Stimulated activated CD4-positive, alpha-beta T cell treated with anti-CD3 and anti-CD28 coated beads, Interleukin-12 subunit alpha, Interleukin-12 subunit beta, amount 100 ng/mL, for 24 hours (primary cell): ENCODE data around the gene OXCT1.

ENCODE experiments used
- DNase-seq, 2 experiments: peaks; one replicate each; pipeline ENCODE4 v3.0.0-alpha.2; 2020; ENCODE audit warnings: low read depth in 2 of 2

Gene OXCT1

GRCh38 chr5:41869724-41870626, at the start of gene OXCT1:
TSS of gene OXCT1 (minus strand) at chr5:41870425. CDS start at chr5:41870358, 67 bp downstream.
- DNase-seq: peak; percentile 87 to 89

GRCh38 chr5:41918105-41918504, 47.9 kb upstream of the OXCT1 start:
- DNase-seq: no peak

DNA sequence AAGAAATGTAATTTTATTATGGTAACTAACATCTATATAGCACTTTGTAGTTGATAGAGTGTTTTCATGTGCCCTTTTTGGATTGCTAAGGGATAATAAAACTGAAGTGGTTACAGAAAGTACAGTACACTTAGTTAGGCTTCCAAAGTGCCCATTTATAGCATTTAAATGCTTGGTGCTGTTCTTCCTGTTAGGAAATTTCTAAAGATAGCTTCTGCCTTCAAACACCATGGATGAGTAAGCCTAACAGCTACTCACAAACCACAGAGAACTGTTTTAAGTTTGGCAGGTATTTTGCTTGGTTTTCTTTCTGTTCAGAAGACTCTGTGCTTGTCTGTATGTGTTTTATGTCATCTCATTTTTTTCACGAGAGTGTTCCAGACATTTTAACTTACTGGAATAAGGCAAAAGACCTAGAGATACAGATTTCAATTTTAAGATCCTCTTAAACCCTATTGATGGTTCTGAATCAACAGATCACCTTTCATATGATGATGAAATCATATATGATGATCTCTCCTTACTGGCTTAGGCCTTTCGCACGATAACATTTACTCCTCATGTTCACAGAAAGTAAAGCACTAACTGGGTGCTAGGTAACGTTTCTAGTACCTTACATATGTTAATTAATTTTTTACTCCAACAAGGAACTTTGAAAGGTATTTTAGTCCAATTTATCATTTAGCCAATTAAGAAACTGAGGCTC, 38.3 kb upstream of the OXCT1 start:
- no peak for DNase-seq

GRCh38 chr5:41906151-41906550, 35.9 kb upstream of the OXCT1 start:
- no peak for DNase-seq

DNA sequence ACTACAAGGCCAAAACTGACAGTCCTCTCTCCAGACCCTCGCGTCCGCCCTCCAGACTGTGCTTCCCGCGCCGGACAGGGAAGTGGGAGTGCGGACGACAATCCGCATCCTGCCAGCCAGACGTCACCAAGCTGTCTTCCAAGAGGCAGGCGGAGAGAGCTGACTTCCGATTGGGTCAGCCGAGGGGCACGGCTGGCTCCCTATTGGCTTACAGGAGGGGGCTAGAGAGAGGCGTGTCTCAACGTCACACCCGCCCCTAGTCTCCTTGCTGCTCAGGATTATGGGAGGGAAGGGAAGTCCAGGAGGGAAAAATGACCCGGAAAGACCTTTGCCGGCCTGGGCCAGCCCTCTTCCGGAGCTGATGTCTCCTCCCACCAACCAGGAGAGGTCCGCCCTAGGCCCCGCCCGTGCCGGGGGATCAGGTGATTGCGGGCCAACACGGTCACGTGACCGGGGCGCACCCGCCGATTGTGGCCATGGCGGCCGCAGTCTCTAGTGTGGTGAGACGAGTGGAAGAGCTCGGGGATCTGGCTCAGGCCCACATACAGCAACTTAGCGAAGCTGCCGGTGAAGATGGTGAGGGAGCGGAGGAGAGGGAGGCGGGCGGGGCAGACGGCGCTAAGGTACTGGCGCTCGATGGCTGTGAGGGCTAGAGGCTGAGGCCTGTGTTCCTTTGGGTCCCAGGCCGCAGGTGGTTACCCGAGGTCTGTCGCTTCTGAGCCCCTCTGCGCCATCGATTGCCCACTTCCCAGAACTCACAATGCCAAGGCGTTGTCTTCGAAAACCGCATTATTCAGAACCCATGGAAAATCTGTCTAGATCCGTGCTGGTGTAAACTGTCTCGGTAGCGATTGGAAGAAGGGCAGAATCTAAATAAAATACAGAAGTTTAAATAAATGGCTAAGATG, 33.9 kb upstream of the OXCT1 start, which contains the start of gene RIMOC1:
Gene RIMOC1, plus strand, starts transcription at position 453 of the 908 bp plus-strand sequence. Its CDS starts 24 bp downstream, at position 477.
- peak; percentile 94 to 97 for DNase-seq

DNA sequence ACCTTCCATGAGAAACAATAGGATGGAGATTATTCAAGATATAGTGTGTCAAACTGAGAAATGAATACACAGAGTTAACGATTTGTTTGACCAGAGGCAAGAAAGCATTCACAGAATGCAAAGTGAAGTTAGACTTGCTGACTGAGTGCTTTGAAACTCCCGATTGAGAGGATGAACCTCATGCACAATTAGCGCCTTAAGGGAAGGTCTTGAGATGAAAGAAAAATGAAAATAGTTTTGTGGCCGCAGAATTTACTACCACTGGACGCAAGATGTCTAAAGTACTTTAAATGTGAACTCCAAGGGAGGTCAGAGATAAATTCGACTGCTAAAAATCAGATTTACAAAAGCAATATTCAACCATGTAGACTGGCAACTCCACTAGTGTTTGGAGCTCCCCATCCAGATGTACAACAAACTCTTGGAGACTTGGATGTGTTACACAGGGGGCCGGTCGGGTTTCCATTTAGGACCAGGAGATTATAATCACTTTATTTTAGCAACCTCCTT, 33.2 kb upstream of the OXCT1 start:
- no peak for DNase-seq

- no peak for DNase-seq
These were observed 26.0 kb upstream of the OXCT1 start for GRCh38 chr5:41896230-41896629.

DNA sequence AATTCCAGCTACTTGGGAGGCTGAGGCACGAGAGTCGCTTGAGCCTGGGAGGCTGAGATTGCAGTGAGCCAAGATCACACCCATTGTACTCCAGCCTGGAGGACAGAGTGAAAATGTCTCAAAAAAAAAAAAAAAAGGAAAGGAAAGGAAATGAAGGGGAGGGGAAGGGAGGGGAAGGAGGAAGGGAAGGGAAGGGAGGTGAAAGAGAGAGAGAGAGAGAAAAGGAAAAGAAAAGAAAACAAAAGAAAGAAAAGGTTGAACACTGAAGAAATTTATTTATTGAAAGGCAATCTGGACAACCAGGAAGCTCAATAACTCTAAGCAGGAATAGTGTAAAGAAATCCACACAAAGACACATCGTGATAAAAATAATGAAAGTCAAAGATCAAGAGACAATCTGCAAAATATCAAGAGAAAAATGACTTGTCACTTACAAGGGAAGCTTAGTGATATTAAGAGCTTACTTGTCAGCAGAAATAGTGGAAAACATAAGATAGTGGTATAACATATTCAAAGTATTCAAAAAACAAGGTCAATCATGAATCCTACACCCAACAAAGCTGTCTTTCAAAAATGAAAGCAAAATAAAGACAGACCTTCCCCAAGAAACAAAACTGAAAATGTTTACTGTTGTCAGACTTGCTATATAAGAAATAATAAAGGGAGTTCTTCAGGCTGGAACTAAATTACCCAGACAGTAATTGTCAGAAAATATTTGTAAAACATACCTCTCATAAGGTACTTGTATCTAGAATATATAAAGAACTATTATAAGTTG, 23.0 kb upstream of the OXCT1 start:
- DNase-seq: no peak

DNA sequence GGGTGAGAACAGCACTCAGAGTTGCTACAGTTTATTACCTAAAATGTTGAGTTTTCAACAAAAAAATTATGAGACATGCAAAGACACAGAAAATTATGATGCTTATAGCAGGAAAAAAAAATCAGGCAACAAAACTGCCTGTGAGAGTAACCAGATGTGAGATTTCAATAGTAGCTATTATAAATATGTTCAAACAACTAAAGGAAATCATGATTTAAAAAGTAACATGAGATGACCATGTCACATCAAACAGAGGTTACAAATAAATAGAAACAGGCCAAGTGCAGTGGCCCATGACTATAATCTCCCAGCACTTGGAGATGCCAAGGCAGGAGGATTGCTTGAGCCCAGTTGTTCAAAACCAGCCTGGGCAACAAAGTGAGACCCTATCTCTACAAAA, 21.8 kb upstream of the OXCT1 start:
- DNase-seq: no peak

GRCh38 chr5:41891066-41891707, 21.0 kb upstream of the OXCT1 start:
- no peak for DNase-seq

GRCh38 chr5:41885286-41885685, 15.1 kb upstream of the OXCT1 start:
- no peak for DNase-seq

DNA sequence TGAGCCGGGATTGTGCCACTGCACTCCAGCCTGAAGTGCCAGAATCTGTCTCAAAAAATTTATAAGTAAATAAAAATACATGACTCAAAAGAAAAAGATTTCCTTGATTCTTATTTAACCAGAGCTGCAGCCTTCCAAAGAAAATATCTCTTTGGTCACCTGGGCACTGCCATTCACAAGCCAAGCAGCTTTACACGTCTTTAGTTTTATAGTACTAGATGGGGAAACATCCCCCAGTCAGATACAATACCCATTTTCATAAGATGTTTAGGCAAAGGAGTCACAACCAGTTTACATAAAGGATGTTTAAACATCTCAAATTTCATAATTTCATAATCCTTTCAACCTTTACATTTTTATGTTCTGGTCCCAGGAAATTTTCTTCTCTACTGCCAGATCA, 13.7 kb upstream of the OXCT1 start:
- DNase-seq: no peak

DNA sequence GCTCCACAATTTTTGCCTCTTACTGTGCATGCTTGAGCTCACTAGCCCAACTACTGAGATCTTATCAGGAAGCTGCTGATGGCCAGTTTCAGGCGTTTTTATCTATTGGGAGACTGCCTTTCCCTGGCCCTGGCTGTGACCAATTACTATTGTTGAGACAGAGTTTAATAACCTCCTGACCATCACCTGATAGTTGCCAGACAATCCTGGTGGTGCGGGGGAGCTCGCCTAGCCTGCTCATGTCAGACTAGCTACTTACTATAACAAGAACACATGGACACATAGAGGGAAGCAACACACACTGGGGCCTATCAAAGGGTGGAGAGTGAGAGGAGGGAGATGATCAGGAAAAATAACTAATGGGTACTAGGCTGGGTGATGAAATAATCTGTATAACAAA, 13.0 kb upstream of the OXCT1 start:
- no peak for DNase-seq

DNA sequence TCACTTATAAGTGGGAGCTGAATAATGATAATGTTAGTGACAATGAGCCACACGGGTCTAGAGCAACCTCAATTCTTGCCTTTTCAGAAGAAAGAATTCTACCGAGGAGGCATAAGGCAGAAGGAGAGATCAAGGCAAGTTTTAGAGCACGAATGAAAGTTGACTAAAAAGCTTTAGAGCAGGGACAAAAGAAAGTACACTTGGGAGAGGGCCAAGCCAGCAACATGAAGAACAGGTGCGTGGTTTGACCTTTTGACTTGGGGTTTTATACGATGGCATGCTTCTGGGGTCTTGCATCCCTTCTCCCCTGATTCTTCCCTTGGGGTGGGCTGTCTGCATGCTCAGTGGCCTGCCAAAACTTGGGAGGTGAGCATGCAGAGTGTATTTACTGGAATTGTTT, 12.5 kb upstream of the OXCT1 start:
- no peak for DNase-seq

GRCh38 chr5:41878643-41879478, 8.6 kb upstream of the OXCT1 start:
- DNase-seq: no peak

DNA sequence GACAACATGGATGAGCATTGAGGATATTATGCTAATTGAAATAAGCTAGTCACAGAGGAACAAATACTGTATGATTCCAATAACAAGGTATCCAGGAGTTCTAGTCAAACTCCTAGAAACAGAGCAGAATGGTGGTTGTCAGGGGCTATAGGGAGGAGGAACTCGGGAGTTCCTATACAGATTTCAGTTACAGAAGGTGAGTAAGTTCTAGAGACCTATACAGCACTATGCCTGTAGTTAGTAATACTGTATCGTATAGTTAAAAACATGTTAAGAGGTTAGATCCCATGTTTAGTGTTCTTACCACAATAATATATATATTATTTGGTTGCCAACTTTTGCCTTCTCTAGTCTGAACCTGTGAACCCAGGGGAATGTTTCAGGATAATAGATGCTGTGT, 7.9 kb upstream of the OXCT1 start:
- DNase-seq: no peak

GRCh38 chr5:41877408-41877807, 7.2 kb upstream of the OXCT1 start:
- DNase-seq: no peak

GRCh38 chr5:41876678-41877077, 6.5 kb upstream of the OXCT1 start:
- DNase-seq: no peak

DNA sequence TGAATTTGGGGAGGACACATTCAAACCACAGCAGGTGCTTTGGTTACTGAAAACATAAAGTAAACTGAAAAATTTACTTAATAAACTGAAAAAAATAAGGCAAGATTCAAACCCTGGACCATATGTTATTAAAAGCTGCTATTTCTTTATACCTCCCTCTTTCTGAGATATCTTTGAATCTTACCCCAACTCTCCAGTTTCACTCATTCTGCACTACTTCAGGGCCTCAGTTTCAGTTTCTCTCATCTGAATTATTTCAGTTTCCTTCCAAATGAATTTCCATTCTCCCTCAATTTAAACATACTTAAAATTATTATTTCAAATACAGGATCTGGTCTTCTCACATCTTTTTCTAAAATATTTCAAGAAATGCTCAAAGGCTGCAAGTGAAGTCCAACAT, 4.9 kb upstream of the OXCT1 start:
- no peak for DNase-seq
